MM.1S (cell line): ENCODE results near the gene EML6.
"Not testable (repeated sequence)": the region's sequence is repeated elsewhere in the genome, so short reads cannot be mapped to it uniquely, and the experiment has no call there.

Experiments
- DNase-seq: peaks from one replicate; pipeline ENCODE4 v3.0.0-alpha.2; 2015
- H2AFZ ChIP-seq: fragments of 300-600 bp; sonication (generic); 2 replicates; pipeline ENCODE4 v1.6.0; 2016; ENCODE audit warnings: antibody characterized with exemption, low read length
- H3F3A ChIP-seq: fragments of 300-600 bp; sonication (generic); 2 replicates; pipeline ENCODE4 v1.6.1; 2016; ENCODE audit warnings: mild to moderate bottlenecking, antibody characterized with exemption, low read length, moderate library complexity, mixed read lengths; ENCODE audit not compliant: insufficient read depth
- H3K27ac ChIP-seq: fragments of 300-600 bp; sonication (generic); 2 replicates; pipeline ENCODE4 v1.5.1; 2016; ENCODE audit warnings: mild to moderate bottlenecking, low read length
- H3K27me3 ChIP-seq: fragments of 300-600 bp; sonication (generic); replicated peaks from 2 replicates; pipeline ENCODE4 v1.6.0; 2016; ENCODE audit warnings: low read length; ENCODE audit not compliant: insufficient read depth
- H3K36me3 ChIP-seq: fragments of 300-600 bp; sonication (generic); replicated peaks from 2 replicates; pipeline ENCODE4 v1.6.1; 2016; ENCODE audit warnings: mild to moderate bottlenecking, low read length, mixed read lengths; ENCODE audit not compliant: insufficient read depth
- H3K4me1 ChIP-seq: fragments of 300-600 bp; sonication (generic); 2 replicates; pipeline ENCODE4 v1.6.1; 2016; ENCODE audit warnings: low read length, mixed read lengths
- H3K4me2 ChIP-seq: fragments of 300-600 bp; sonication (generic); 2 replicates; pipeline ENCODE4 v1.6.0; 2016; ENCODE audit warnings: low read depth, low read length
- H3K4me3 ChIP-seq: fragments of 300-600 bp; sonication (generic); 2 replicates; pipeline ENCODE4 v1.5.1; 2016; ENCODE audit warnings: low read length, mixed read lengths
- H3K79me2 ChIP-seq: fragments of 300-600 bp; sonication (generic); 2 replicates; pipeline ENCODE4 v1.6.1; 2016; ENCODE audit warnings: mixed run types, low read length, mixed read lengths
- H3K9ac ChIP-seq: fragments of 300-600 bp; sonication (generic); 2 replicates; pipeline ENCODE4 v1.6.1; 2016; ENCODE audit warnings: low read length, mixed read lengths
- H3K9me2 ChIP-seq: fragments of 300-600 bp; sonication (generic); replicated peaks from 2 replicates; pipeline ENCODE4 v1.6.1; 2016; ENCODE audit warnings: mild to moderate bottlenecking, low read length, mixed read lengths; ENCODE audit not compliant: insufficient read depth
- H3K9me3 ChIP-seq: fragments of 300-600 bp; sonication (generic); replicated peaks from 2 replicates; pipeline ENCODE4 v1.6.1; 2016; ENCODE audit warnings: mild to moderate bottlenecking, low read length, mixed read lengths; ENCODE audit not compliant: insufficient read depth
- H4K20me1 ChIP-seq: fragments of 300-600 bp; sonication (generic); 2 replicates; pipeline ENCODE4 v1.6.1; 2016; ENCODE audit warnings: mild to moderate bottlenecking, low read length, moderate library complexity, mixed read lengths; ENCODE audit not compliant: insufficient read depth
- CTCF ChIP-seq: fragments of 300-600 bp; sonication (generic); IDR thresholded peaks from 2 replicates; pipeline ENCODE4 v1.5.1; 2016; ENCODE audit warnings: antibody characterized with exemption, low read length, mixed read lengths
- EZH2 ChIP-seq: fragments of 300-600 bp; sonication (generic); optimal IDR thresholded peaks from 2 replicates; pipeline ENCODE3; 2017; ENCODE audit warnings: low read depth, mild to moderate bottlenecking, antibody characterized with exemption, low read length, mixed read lengths
- EZH2phosphoT487 ChIP-seq: fragments of 300-600 bp; sonication (generic); IDR thresholded peaks from 2 replicates; pipeline ENCODE4 v1.6.1; 2018; ENCODE audit warnings: antibody characterized with exemption, low read length

The EML6 gene

DNA sequence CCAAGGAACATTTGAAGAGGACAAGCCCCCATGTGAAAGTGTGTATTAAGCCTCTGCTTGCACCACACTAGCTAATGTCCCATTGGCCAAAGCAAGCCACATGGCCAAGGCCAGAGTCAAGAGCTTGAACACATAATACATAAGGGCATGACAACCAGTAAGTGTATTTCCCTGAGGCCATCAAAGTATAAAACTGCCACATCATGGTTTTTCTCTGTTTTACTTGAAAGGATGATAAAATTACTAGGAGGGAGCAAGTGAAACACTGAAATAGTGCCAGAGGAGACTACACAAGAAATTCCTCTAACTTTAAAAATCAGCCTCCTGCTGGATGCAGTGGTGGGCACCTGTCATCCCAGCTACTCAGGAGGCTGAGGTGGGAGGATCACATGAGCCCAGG, 30.9 kb upstream of the EML6 start:
- H3K9me2 ChIP-seq = no peaks in the 10 kb centered on the region
- H2AFZ ChIP-seq = no peak overlapping the region
- no peak overlapping the region for H3K4me2 ChIP-seq
- TF ChIP-seq EZH2 (no peak), CTCF (no peak), EZH2phosphoT487 (no peak)
- H3K9me3 ChIP-seq = no peaks in the 10 kb centered on the region
- H3K79me2 ChIP-seq = no peaks in the 10 kb centered on the region
- no peaks in the 10 kb centered on the region for H3F3A ChIP-seq
- H3K4me3 ChIP-seq = no peak overlapping the region
- H4K20me1 ChIP-seq = no peaks in the 10 kb centered on the region
- H3K4me1 ChIP-seq = no peaks in the 10 kb centered on the region
- H3K27me3 ChIP-seq = no peaks in the 10 kb centered on the region
- DNase-seq = no peak
- no peaks in the 10 kb centered on the region for H3K36me3 ChIP-seq
- H3K27ac ChIP-seq = no peak overlapping the region
- no peak overlapping the region for H3K9ac ChIP-seq

GRCh38 chr2:54695378-54695777, 28.1 kb upstream of the EML6 start:
- H2AFZ ChIP-seq = no peak overlapping the region
- no peak overlapping the region for H3K27ac ChIP-seq
- no peaks in the 10 kb centered on the region for H3F3A ChIP-seq
- no peaks in the 10 kb centered on the region for H3K36me3 ChIP-seq
- H3K9me3 ChIP-seq = no peaks in the 10 kb centered on the region
- TF ChIP-seq CTCF = no peak
- TF ChIP-seq EZH2 = no peak
- no peak for TF ChIP-seq EZH2phosphoT487
- no peaks in the 10 kb centered on the region for H3K9me2 ChIP-seq
- H3K4me3 ChIP-seq = no peak overlapping the region
- DNase-seq = no peak
- no peak overlapping the region for H3K4me2 ChIP-seq
- no peaks in the 10 kb centered on the region for H3K79me2 ChIP-seq
- H3K4me1 ChIP-seq = no peaks in the 10 kb centered on the region
- H3K9ac ChIP-seq = no peak overlapping the region
- H3K27me3 ChIP-seq = no peaks in the 10 kb centered on the region
- H4K20me1 ChIP-seq = no peaks in the 10 kb centered on the region

DNA sequence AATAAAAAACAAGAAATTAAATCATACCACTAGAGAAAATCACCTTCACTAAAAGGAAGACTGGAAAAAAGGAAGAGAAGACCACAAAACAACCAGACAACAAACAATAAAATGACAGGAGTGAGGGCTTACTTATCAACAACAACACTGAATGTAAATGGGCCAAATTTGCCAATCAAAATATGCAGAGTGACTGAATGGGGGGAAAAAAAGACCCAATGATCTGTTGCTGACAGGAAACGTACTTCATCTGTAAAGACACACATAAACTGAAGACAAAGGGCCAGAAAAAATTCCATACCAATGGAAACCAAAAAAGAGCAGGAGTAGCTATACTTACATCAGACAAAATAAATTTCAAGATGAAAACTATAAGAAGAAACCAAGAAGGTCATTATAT, 25.5 kb upstream of the EML6 start:
- Histone ChIP-seq H3K27me3 (no peaks in the 10 kb centered on the region), H3K4me3 (no peak overlapping the region), H3K4me2 (no peak overlapping the region), H3K9me3 (no peaks in the 10 kb centered on the region), H3K36me3 (no peaks in the 10 kb centered on the region), H3K27ac (no peak overlapping the region), H3K79me2 (no peaks in the 10 kb centered on the region), H3K4me1 (no peaks in the 10 kb centered on the region), H3F3A (no peaks in the 10 kb centered on the region), H4K20me1 (no peaks in the 10 kb centered on the region), H3K9ac (no peak overlapping the region), H2AFZ (no peak overlapping the region), H3K9me2 (no peaks in the 10 kb centered on the region)
- no peak for TF ChIP-seq CTCF
- TF ChIP-seq EZH2phosphoT487 = no peak
- no peak for TF ChIP-seq EZH2
- no peak for DNase-seq

GRCh38 chr2:54698926-54699325, 24.5 kb upstream of the EML6 start:
- not testable (repeated sequence) for DNase-seq, H3K79me2 ChIP-seq, H3F3A ChIP-seq, H3K27me3 ChIP-seq, H3K9ac ChIP-seq, H3K9me2 ChIP-seq, H4K20me1 ChIP-seq, H3K36me3 ChIP-seq, H3K9me3 ChIP-seq, H3K4me1 ChIP-seq, H2AFZ ChIP-seq, H3K27ac ChIP-seq, H3K4me2 ChIP-seq, H3K4me3 ChIP-seq
